NCI-H1092 (cell line): Measurements from ENCODE around the gene FBLN1.
"Not testable (repeated sequence)": the region's sequence is repeated elsewhere in the genome, so short reads cannot be mapped to it uniquely, and the experiment has no call there.

ENCODE experiments used
- DNase-seq: peaks from one replicate; lab custom pipeline; 2025; lab: John Stamatoyannopoulos, UW

The FBLN1 gene

GRCh38 chr22:45528046-45528445, 25.4 kb downstream of the FBLN1 start:
- no peak for DNase-seq

DNA sequence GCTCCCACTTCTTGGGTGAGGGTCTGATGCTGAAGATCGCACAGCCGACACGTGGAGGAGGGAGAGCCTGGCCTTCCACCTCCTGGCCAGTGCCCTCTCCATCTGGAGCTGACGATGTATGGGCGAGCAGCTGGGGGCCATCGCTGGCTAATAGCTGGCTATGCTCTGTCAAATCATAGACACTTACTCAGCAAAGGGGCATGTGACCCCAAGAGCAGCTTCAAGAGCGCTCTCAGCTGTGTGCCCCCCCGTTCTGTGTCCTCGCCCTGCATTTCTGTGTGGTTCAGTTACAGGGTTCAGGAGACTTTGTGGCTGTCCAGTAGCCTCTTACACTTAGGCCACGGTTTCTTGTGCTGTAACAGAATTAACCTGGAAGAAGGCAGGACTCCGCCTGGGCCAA, 26.4 kb downstream of the FBLN1 start:
- DNase-seq = no peak

DNA sequence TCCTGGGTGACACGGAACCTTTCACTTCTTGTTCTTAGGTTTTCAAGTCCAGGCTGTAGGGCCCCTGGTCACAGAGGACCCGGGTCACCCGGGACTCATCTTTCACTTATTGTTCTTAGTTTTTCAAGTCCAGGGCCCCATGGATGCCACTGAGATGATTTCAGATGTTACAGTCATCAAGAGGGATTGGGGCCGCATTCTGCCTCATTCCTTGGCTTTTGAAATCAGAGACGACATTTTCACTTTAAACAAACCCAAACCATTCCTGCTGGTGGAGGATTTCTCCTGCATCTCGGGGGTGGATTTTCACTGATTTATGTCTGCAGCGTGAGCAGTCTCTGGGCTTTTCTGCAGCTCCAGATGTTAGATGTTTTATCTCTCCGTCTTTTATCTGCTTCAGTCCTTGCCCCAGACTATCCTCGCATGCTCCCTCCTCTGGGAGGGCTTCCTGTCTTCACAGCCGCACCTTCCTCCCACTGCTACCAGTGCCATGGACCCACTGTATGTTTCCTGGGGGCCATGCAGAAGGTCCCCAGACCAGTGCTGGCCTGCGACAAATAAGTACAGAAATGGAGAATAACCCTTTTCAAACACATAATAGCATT, 27.4 kb downstream of the FBLN1 start:
- DNase-seq = no peak

DNA sequence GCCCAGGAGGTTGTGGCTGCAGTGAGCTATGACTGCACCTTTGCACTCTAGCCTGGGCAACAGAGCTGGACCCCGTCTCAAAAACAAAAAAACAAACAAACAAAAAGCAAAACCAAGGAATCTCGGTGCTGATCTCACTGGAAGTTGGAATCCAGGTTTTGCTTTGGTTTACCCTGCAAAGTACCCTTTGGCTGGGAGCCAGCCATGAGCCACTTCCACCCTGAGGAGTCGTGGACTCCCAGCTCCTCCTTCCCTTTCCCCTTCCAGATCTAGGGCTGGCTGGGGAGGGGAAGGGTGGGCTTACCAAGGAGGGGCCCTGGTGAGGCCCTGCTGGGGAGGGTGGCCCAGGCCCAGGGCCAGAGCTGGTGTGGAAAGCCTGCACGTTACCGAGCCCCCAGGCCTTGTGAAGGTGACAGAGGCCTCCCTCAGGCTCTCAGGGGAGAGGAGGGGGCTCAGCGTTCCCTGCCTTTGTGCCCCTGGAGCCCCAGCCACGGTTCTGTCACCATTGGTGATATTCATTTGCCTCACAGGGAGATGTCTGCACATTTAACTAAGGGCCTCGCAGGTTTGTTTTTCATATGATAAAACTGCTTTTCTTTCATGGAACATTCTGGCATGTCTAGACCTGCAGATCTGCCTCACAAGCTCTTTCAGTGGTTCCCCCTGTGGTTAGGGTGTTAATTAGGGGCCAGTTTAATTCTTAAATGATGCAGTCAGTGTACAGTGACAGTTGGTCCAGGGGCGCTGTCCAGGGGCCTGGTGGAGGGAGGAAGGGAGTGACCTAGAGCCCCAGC, 29.0 kb downstream of the FBLN1 start:
- no peak for DNase-seq

DNA sequence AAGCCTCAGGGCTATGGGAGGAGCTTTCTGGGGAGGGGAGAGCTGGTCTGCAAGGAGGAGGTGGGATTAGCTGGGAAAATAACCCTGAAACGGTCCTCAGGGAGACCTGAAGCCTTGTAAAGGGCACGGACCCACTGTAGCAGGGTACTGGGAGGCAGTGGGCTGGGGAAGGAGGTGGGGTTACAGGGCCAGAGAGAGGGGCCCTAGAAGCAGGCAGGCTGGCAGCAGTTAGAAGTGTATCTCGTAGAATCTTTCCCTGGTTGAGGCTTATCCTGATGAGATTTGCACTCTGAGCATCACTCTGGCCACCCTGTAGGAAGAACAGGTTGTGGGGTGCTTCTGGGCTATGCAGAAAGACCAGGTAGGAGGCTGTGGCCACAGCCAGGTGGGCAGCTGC, 29.6 kb downstream of the FBLN1 start:
- no peak for DNase-seq

- DNase-seq = no peak
Measured at GRCh38 chr22:45533703-45534102, 31.0 kb downstream of the FBLN1 start.

DNA sequence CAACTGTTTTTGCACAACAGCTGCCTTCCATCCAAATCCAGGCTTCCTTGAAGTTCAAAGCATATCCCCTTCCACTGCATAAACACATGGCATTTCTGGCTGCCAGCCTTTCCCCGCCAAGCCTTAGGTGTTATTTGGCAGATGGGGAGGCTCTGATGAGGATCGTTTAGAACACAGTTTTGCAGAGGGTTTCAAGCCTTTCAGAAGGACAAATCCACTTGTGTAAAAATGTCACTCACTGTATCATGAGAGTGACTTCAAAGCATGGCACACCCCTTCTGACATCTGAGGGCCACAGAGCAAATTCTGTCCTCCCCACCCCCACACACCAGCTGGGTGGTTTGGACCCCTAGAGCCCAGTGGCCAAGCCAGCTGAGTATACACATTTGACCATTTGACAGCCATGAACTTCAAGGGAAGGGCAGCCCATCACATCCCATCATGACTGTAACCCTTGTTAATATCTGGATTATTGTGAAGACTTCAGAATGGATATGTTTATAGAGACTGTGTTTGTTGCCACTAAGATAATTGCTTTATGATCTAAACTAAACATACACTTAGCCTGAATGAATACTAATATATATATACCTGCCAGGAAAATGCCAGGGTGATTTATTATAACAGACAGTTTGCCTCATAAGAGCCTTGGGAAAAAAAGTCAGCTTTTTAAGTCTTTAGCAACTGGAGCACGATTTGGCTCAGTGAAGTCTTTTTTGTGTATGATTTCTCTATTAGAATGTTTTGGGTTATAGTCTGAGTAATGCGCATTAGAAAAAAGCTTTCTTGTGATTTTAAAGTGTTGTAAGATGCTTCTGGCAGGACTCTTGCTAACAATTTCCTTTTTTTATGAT, 31.9 kb downstream of the FBLN1 start:
- peak; percentile 10 for DNase-seq

GRCh38 chr22:45535290-45535689, 32.6 kb downstream of the FBLN1 start:
- DNase-seq = no peak

DNA sequence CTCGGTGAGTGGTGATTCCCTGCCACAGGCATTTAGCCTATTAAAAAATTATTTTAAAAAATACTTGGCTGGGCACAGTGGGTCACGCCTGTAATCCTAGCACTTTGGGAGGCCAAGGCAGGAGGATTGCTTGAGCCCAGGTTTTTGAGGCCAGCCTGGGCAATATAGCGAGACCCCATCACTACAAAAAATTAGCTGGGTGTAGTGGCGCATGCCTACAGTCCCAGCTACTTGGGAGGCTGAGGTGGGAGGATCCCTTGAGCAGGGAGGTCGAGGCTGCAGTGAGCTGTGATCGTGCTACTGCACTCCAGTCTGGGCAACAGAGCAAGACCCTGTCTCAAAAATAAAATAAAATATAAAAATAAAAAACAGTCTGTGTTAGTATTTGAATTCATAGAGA, 33.2 kb downstream of the FBLN1 start:
- not testable (repeated sequence) for DNase-seq

DNA sequence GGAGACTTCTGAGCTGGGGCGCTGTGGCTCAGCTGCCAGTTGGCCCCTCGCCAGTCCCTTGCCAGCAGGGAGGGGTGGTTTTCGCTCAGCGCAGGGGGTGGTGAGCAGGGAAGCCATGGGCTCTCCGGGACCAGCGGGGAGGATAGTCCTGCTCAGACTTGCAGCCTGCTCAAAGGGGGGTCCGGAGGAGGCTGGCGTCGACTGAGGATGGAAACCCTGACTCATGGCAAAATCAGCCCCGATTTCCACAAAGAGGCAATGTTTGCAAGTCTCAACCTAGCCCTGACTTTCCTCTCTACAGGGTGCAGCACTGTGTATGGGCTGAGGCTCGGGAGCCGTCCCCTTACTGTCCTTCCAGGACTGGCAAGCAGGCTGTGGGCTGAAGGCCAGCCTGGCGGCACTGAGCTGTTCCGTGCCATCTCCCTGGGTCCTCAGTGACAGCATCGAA, 35.1 kb downstream of the FBLN1 start:
- DNase-seq = peak; percentile 17

DNA sequence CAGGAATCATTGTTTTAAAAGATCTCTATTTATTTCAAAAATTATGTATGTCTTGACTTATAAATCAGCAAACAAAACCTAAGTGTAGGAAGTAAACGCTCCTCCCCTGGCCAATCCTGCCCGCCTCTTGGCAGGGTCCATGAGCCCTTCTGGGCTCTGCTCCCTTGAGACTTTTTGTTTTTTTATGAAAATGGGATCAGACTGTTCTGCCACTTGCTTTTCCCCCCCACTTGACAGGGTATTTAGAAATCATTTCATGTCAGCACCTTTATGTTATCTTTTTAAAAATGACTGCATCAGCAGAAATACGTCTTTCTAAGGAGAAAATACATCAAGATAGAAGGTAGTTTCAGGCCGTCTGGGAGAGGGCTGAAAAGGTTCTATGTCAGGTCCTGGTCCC, 35.6 kb downstream of the FBLN1 start:
- no peak for DNase-seq

- DNase-seq = no peak
Measured at GRCh38 chr22:45540122-45540521, 37.4 kb downstream of the FBLN1 start.

- no peak for DNase-seq
Measured at GRCh38 chr22:45541382-45541979, 38.8 kb downstream of the FBLN1 start.

DNA sequence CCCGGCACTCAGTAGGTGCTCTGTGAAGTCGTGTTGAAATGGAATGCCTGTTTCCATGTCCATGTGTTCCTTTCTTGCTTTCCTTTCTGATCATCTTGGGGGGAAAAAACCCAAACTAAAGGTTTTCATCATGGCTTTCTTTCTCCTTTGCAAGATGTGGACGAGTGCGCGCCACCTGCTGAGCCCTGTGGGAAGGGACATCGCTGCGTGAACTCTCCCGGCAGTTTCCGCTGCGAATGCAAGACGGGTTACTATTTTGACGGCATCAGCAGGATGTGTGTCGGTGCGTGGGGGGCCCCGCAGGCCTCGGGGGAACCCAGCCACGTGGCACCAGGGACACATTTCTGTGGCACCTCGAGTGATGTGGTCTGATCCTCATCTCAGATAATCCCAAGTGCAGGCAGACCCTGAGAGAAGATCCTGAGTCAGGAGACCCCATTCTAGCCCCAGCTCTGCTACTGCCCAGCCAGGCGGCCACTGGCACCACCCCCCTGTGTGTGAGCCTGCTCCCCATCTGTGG, 39.4 kb downstream of the FBLN1 start:
- no peak for DNase-seq

DNA sequence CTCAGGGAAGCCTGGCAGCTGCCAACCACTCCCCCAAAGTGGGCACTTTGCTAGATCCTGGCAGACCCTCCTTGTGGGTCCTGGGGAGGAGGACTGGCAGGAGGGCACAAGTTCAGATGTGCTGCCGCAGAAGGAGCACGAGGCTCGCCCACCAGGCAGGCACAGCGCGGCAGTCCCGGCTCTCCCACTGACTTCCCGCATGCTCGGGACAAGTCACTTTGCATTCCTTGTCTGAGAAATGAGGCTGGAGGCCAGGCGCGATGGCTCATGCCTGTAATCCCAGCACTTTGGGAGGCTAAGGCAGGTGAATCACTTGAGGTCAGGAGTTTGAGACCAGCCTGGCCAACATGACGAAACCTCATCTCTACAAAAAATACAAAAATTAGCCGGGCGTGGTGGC, 40.1 kb downstream of the FBLN1 start:
- DNase-seq = not testable (repeated sequence)

DNA sequence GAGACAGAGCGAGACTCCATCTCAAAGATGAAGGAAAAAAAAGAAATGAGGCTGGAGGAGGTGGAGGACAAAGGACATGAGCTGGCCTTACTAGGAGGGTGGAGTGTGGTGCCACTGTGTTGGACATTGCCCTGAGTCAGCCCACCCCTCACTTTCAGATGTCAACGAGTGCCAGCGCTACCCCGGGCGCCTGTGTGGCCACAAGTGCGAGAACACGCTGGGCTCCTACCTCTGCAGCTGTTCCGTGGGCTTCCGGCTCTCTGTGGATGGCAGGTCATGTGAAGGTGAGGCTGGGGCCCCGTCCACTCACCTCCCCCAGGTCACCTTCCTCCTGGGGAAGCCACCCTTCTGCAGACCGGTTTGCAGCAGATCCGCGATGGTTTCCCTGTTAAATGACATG, 40.6 kb downstream of the FBLN1 start:
- DNase-seq = no peak

DNA sequence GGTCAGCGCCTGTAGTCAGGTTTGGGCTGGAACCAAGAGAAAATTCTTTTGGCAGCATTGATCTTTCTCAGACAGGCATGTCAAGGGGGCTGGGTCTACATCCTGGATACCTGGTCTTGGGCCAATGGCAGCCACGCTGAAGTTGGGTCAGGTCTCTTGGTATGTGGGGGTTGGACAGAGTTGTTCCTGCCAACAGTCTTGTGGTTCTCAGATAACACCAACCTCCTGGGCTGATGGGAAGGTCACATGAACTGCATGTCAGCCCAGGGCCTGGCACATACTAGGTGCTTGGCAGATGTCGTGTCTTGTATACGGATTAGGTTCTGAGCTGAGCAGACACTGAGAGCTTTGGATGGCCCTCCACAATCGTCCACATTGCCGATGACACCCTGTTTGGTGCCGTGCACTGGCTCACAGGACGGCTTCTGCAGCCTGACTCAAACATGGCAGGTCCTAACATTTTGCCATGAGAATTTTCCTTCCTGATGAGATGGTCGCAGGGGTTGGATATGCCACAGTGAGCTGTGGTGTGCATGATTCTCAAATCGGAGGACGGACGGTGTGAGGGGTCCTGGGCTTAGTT, 42.0 kb downstream of the FBLN1 start:
- DNase-seq = no peak

GRCh38 chr22:45546333-45547015, 43.8 kb downstream of the FBLN1 start:
- no peak for DNase-seq

GRCh38 chr22:45547016-45547345, 44.3 kb downstream of the FBLN1 start:
- no peak for DNase-seq

DNA sequence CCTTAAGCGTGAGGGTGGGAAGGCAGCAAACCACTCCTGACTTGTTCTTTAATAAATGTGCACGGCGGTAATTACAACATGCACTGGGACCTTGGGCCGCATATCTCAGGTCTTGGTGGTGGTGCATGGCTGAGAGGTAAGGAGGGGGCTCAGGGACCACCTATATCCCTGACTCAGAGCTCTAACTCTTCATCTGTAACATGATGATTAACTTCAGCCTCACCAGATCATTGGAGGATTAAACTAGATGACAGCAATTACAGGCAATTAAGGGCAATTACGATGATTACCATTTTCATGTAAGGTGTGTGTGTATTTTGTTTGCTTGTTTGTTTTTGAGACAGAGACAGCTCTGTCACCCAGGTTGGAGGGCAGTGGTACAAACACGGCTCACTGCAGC, 45.0 kb downstream of the FBLN1 start:
- DNase-seq = no peak

- DNase-seq = no peak
Measured at GRCh38 chr22:45548247-45548840, 45.7 kb downstream of the FBLN1 start.
